HFFc6 (cell line): Measurements from ENCODE around the gene BUB3. TPM values are rescaled to one million over a fixed set of nuclear protein-coding genes. Genes with fewer than 3 reads are reported as not detected.

Experiments used
- DNase-seq: peaks from one replicate; pipeline ENCODE4 v3.0.0-alpha.2; 2018
- H3K27ac Mint-ChIP-seq: 2 replicates; pipeline ENCODE4 v1.8.0; 2020; ENCODE audit warnings: mild to moderate bottlenecking, mixed read lengths
- H3K27me3 Mint-ChIP-seq: 2 replicates; pipeline ENCODE4 v1.8.0; 2021; ENCODE audit warnings: mild to moderate bottlenecking, moderate library complexity, mixed read lengths; ENCODE audit not compliant: insufficient read depth
- H3K36me3 Mint-ChIP-seq: 2 replicates; pipeline ENCODE4 v1.8.0; 2021; ENCODE audit warnings: low read depth, mixed read lengths
- H3K4me1 Mint-ChIP-seq: 2 replicates; pipeline ENCODE4 v1.8.0; 2020; ENCODE audit warnings: low read depth, mixed read lengths
- H3K4me3 Mint-ChIP-seq: 2 replicates; pipeline ENCODE4 v1.8.0; 2020; ENCODE audit warnings: mild to moderate bottlenecking, moderate library complexity, mixed read lengths
- H3K9me3 Mint-ChIP-seq: 2 replicates; pipeline ENCODE4 v1.8.0; 2020; ENCODE audit warnings: mild to moderate bottlenecking, mixed read lengths
- total RNA-seq, 6 experiments: library from RNA; stranded (reverse); fragmentation: NEBNext Ultra II Directional; extraction: Animal tissue kit (Norgen Biotek cat#: 25700); gene quantifications; 2 replicates in 1 of 6; 3 replicates in 5 of 6; pipeline ENCODE4 v1.2.3, GENCODE V29; 2021
- TF ChIP-seq, protein P1 (sequence below): fragments of 200-600 bp; sonication (generic); IDR thresholded peaks from 2 replicates; pipeline ENCODE4 v1.5.0; 2021; ENCODE audit warnings: antibody characterized with exemption, mild to moderate bottlenecking

Gene BUB3
- total RNA-seq, 6 experiments from 2014 or later = 154 to 214 (median 202) TPM

DNA sequence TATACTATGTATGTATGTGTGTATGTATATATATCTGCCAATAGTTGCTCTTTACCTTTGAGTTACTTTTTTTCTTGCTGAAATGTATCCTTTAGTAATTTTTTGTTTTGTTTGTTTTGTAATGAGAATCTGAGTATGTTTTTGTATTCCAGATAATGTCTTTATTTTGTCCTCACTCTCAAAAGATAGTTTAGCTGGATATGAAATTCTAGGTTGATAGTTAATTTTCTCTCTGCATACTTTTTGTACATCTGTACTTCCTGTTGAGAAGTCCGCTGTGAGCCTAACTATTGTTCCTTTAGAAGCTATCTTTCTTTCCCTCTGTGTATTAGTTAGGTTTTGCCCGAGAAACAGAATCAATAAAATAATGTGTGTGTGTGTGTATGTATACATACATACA, 29.5 kb downstream of the BUB3 start:
- peaks cover 19% of the 10 kb centered on the region for H3K9me3 Mint-ChIP-seq

DNA sequence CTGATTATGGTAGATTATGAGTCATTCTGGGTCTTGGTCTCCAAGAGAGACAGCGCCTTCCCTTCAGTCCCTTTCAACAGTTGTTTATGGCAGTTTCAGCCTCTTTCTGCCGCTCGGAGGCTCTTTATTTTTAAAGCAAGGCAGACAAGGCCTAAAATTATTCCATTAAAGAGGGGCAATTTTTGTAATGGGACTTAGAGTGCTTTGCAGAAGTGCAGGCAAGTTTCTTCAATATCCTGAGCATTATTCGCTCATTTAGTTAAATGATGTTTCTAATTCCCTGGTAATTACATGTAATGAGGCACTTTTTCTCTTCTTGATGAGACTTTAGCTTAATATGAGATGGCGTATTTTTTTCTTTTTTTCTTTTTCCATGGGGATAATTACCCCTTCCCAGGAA, 33.6 kb downstream of the BUB3 start:
- TF ChIP-seq, protein P1, sequence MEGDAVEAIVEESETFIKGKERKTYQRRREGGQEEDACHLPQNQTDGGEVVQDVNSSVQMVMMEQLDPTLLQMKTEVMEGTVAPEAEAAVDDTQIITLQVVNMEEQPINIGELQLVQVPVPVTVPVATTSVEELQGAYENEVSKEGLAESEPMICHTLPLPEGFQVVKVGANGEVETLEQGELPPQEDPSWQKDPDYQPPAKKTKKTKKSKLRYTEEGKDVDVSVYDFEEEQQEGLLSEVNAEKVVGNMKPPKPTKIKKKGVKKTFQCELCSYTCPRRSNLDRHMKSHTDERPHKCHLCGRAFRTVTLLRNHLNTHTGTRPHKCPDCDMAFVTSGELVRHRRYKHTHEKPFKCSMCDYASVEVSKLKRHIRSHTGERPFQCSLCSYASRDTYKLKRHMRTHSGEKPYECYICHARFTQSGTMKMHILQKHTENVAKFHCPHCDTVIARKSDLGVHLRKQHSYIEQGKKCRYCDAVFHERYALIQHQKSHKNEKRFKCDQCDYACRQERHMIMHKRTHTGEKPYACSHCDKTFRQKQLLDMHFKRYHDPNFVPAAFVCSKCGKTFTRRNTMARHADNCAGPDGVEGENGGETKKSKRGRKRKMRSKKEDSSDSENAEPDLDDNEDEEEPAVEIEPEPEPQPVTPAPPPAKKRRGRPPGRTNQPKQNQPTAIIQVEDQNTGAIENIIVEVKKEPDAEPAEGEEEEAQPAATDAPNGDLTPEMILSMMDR = no peak
- H3K4me3 Mint-ChIP-seq = no peak overlapping the region
- DNase-seq = no peak
- H3K27ac Mint-ChIP-seq = no peak overlapping the region
- peaks cover 19% of the 10 kb centered on the region for H3K9me3 Mint-ChIP-seq
- H3K4me1 Mint-ChIP-seq = no peaks in the 10 kb centered on the region
- peaks cover 39% of the 10 kb centered on the region for H3K36me3 Mint-ChIP-seq
- H3K27me3 Mint-ChIP-seq = no peaks in the 10 kb centered on the region; the same call in 1 of the 2 replicates

More for the DNA sequence above, 29.5 kb downstream of the BUB3 start:
- no peak for DNase-seq
- no peaks in the 10 kb centered on the region for H3K4me1 Mint-ChIP-seq
- no peak overlapping the region for H3K4me3 Mint-ChIP-seq
- no peak overlapping the region for H3K27ac Mint-ChIP-seq
- H3K36me3 Mint-ChIP-seq = peaks cover 39% of the 10 kb centered on the region
- no peaks in the 10 kb centered on the region; the same call in 1 of the 2 replicates for H3K27me3 Mint-ChIP-seq
- TF ChIP-seq, protein P1 = no peak

GRCh38 chr10:123191886-123192285, 37.7 kb downstream of the BUB3 start:
- TF ChIP-seq, protein P1 = no peak
- H3K4me1 Mint-ChIP-seq = no peaks in the 10 kb centered on the region
- no peaks in the 10 kb centered on the region; the same call in 1 of the 2 replicates for H3K27me3 Mint-ChIP-seq
- no peak for DNase-seq
- no peak overlapping the region for H3K27ac Mint-ChIP-seq
- no peaks in the 10 kb centered on the region; the same call in 1 of the 2 replicates for H3K36me3 Mint-ChIP-seq
- H3K9me3 Mint-ChIP-seq = no peaks in the 10 kb centered on the region
- H3K4me3 Mint-ChIP-seq = no peak overlapping the region

DNA sequence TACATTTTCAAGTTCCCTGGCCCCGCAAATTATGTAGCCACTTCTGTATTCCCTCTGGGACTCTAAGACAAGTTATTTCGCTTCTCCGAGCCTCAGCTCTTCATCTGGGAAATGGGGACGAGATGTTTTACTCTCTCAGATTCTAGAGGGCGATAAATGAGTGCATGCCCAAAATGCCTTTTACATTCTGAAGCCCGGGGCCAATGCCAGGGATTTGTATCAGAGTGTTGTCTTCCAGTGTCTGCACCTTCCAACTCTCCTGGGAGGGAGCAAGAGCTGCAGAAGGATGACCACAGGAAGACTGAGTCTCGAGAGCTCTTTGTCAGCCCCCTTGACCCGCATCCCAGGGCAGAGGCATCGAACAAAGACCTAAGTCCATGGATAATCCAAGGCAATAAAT, 39.9 kb downstream of the BUB3 start:
- Mint-ChIP-seq H3K27me3 (no peaks in the 10 kb centered on the region; the same call in 1 of the 2 replicates), H3K4me3 (no peak overlapping the region), H3K4me1 (no peaks in the 10 kb centered on the region), H3K36me3 (no peaks in the 10 kb centered on the region), H3K9me3 (no peaks in the 10 kb centered on the region), H3K27ac (no peak overlapping the region)
- TF ChIP-seq, protein P1 = no peak
- DNase-seq = no peak

DNA sequence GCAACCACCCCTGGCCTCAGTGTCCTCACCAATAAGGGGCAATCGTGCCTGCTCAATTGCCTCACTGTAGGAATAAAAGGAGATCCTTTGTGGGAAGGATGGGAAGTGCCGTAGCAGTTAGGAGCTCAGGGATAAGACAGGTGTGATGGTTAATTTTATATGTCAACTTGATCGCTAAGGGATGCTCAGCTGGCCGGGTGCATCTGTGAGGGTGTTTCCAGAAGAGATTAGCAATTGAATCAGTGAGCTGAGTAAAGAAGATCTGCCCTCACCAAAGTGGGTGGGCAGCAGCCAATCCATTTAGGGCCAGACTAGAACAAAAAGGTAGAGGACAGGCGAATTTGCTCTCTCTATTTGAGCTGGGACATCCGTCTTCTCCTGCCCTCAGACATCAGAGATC, 46.3 kb downstream of the BUB3 start:
- H3K9me3 Mint-ChIP-seq = no peaks in the 10 kb centered on the region
- H3K27me3 Mint-ChIP-seq = peaks cover 1% of the 10 kb centered on the region
- no peak overlapping the region for H3K4me3 Mint-ChIP-seq
- TF ChIP-seq, protein P1 = no peak
- H3K36me3 Mint-ChIP-seq = no peaks in the 10 kb centered on the region
- no peaks in the 10 kb centered on the region for H3K4me1 Mint-ChIP-seq
- no peak for DNase-seq
- H3K27ac Mint-ChIP-seq = no peak overlapping the region

- H3K27ac Mint-ChIP-seq = no peak overlapping the region
Observed at GRCh38 chr10:123202506-123202905, 48.3 kb downstream of the BUB3 start.

More at GRCh38 chr10:123202506-123202905, 48.3 kb downstream of the BUB3 start:
- no peaks in the 10 kb centered on the region for H3K36me3 Mint-ChIP-seq
- H3K27me3 Mint-ChIP-seq = peaks cover 1% of the 10 kb centered on the region
- TF ChIP-seq, protein P1 = no peak
- no peaks in the 10 kb centered on the region for H3K9me3 Mint-ChIP-seq
- no peak for DNase-seq
- no peaks in the 10 kb centered on the region for H3K4me1 Mint-ChIP-seq
- H3K4me3 Mint-ChIP-seq = no peak overlapping the region
